HepG2 (cell line): ENCODE data around the gene C9orf40. TPM values are rescaled to one million over a fixed set of nuclear protein-coding genes. Genes with fewer than 3 reads are reported as not detected.

Experiments used
- HNF4G ChIP-seq, 2 experiments: sonication (generic) in 1 of 2; formaldehyde crosslinking in 1 of 2; IDR thresholded peaks; 2 replicates each; pipeline versions ENCODE4 v1.4.0 to v1.6.1; 2011 to 2020; ENCODE audit warnings: borderline replicate concordance in 2 of 2, low read depth in 2 of 2, mild to moderate bottlenecking in 2 of 2, low read length in 1 of 2, missing genetic modification reagents in 1 of 2, moderate library complexity in 1 of 2
- KAT8 ChIP-seq: IDR thresholded peaks from 2 replicates; pipeline ENCODE4 v1.6.1; 2016; ENCODE audit warnings: missing genetic modification reagents, missing compliant biosample characterization
- KMT2B ChIP-seq: IDR thresholded peaks from 2 replicates; pipeline ENCODE4 v1.6.1; 2016; ENCODE audit warnings: missing genetic modification reagents, missing compliant biosample characterization
- PHB2 ChIP-seq: fragments of 450-650 bp; IDR thresholded peaks from 2 replicates; pipeline ENCODE4 v1.6.1; 2018; ENCODE audit not compliant: partially characterized antibody
- REST ChIP-seq, 2 experiments: IDR thresholded peaks; 2 replicates each; pipeline ENCODE4 v1.6.1; 2011 to 2012; ENCODE audit warnings: low read length in 2 of 2, borderline replicate concordance in 1 of 2, low read depth in 1 of 2, mild to moderate bottlenecking in 1 of 2, moderate library complexity in 1 of 2
- TARDBP ChIP-seq: sonication (generic); formaldehyde crosslinking; IDR thresholded peaks from 2 replicates; pipeline ENCODE4 v1.8.0; 2022; ENCODE audit warnings: mild to moderate bottlenecking, missing genetic modification reagents
- TBX2 ChIP-seq: sonication (generic); formaldehyde crosslinking; IDR thresholded peaks from 2 replicates; pipeline ENCODE4 v1.5.0; 2020; ENCODE audit warnings: missing genetic modification reagents, mild to moderate bottlenecking, borderline replicate concordance
- U2AF1 ChIP-seq: fragments of 200-400 bp; formaldehyde crosslinking; optimal IDR thresholded peaks from 2 replicates; pipeline ENCODE3; 2017; ENCODE audit warnings: mild to moderate bottlenecking, low read depth, low read length
- UBTF ChIP-seq: sonication (generic); formaldehyde crosslinking; IDR thresholded peaks from 2 replicates; pipeline ENCODE4 v1.4.0; 2020; ENCODE audit warnings: mild to moderate bottlenecking, missing genetic modification reagents
- XRCC5 ChIP-seq: fragments of 200-400 bp; formaldehyde crosslinking; optimal IDR thresholded peaks from 2 replicates; pipeline ENCODE3; 2017; ENCODE audit warnings: mild to moderate bottlenecking, low read length
- ZFP62 ChIP-seq: sonication (generic); formaldehyde crosslinking; IDR thresholded peaks from 2 replicates; pipeline ENCODE4 v1.4.0; 2020; ENCODE audit warnings: missing genetic modification reagents
- ZNF280B ChIP-seq: sonication (generic); formaldehyde crosslinking; IDR thresholded peaks from 2 replicates; pipeline ENCODE4 v1.5.0; 2020; ENCODE audit warnings: missing genetic modification reagents, mild to moderate bottlenecking, borderline replicate concordance
- ZNF512 ChIP-seq: sonication (generic); formaldehyde crosslinking; IDR thresholded peaks from 2 replicates; pipeline ENCODE4 v1.4.0; 2020; ENCODE audit warnings: mild to moderate bottlenecking, missing genetic modification reagents
- ZNF530 ChIP-seq: sonication (generic); formaldehyde crosslinking; IDR thresholded peaks from 2 replicates; pipeline ENCODE4 v1.5.0; 2020; ENCODE audit warnings: low read depth, mild to moderate bottlenecking, missing genetic modification reagents
- ZNF607 ChIP-seq: sonication (generic); formaldehyde crosslinking; IDR thresholded peaks from 2 replicates; pipeline ENCODE4 v1.5.1; 2020; ENCODE audit warnings: missing genetic modification reagents, mild to moderate bottlenecking, borderline replicate concordance
- ZNF672 ChIP-seq: sonication (generic); formaldehyde crosslinking; IDR thresholded peaks from 2 replicates; pipeline ENCODE4 v1.8.1; 2022; ENCODE audit warnings: missing genetic modification reagents
- ZNF710 ChIP-seq: sonication (generic); formaldehyde crosslinking; IDR thresholded peaks from 2 replicates; pipeline ENCODE4 v1.5.0; 2020; ENCODE audit warnings: mild to moderate bottlenecking, missing genetic modification reagents, borderline replicate concordance
- ZSCAN12 ChIP-seq: sonication (generic); formaldehyde crosslinking; IDR thresholded peaks from 2 replicates; pipeline ENCODE4 v1.9.0; 2021; ENCODE audit warnings: mild to moderate bottlenecking, missing genetic modification reagents
- polyA plus RNA-seq, 8 experiments: library from polyadenylated mRNA; depleted of rRNA in 3 of 8; stranded (reverse) in 7 of 8; unstranded in 1 of 8; fragments of >200 nt; fragmentation: Illumina TruSeq in 4 of 8; extraction: Trizol in 4 of 8; gene quantifications; 2 replicates each; pipeline versions ENCODE4 v1.2.1 to v1.2.3, GENCODE V29; 2011 to 2016; ENCODE audit warnings: low read depth in 4 of 8, missing spikeins in 1 of 8, mixed read lengths in 1 of 8; ENCODE audit not compliant: insufficient read depth in 1 of 8
- total RNA-seq, 5 experiments: library from RNA; depleted of rRNA; stranded (reverse); fragments of >200 nt; fragmentation: Illumina TruSeq; extraction: Trizol; gene quantifications; 2 replicates each; pipeline ENCODE4 v1.2.3, GENCODE V29; 2016; ENCODE audit warnings: low read depth in 1 of 5

Gene C9orf40
- total and polyA plus RNA-seq, 2 of the 13 experiments (the other 11 are each of a cell fraction or from before 2014, with no cell fraction given): 3.0 to 13.5 TPM

- TF ChIP-seq REST (IDR thresholded peaks at IDR 0.05; ENCODE audit: borderline replicate concordance in 1 of 2, low read depth in 1 of 2, low read length in 2 of 2) (no peak), TARDBP (CRISPR knock-in tag) (no peak), ZFP62 (CRISPR knock-in tag) (no peak), UBTF (CRISPR knock-in tag) (no peak), KAT8 (CRISPR knock-in tag) (0 out of 2 replicates have a peak, but pooled peaks have one; percentile 47), ZNF512 (CRISPR knock-in tag) (no peak), KMT2B (CRISPR knock-in tag) (no peak), HNF4G (IDR thresholded peaks at IDR 0.05; ENCODE audit: borderline replicate concordance, low read depth, low read length) (no peak), HNF4G (CRISPR knock-in tag; IDR thresholded peaks at IDR 0.05; ENCODE audit: borderline replicate concordance, low read depth) (no peak), ZNF280B (CRISPR knock-in tag) (no peak), TBX2 (CRISPR knock-in tag) (no peak), U2AF1 (no peak), ZNF530 (CRISPR knock-in tag) (no peak), ZNF607 (CRISPR knock-in tag) (no peak), ZNF710 (CRISPR knock-in tag) (no peak), ZSCAN12 (CRISPR knock-in tag) (no peak), PHB2 (no peak), ZNF672 (CRISPR knock-in tag) (no peak), XRCC5 (peak; percentile 35)
Observed at GRCh38 chr9:74940600-74940999, 12.1 kb downstream of the C9orf40 start (continued).
